HuH-7.5 (cell line): ENCODE data around the gene RECQL5.
"Not testable (repeated sequence)": the region's sequence is repeated elsewhere in the genome, so short reads cannot be mapped to it uniquely, and the experiment has no call there.

Source experiments
- DNase-seq: peaks from one replicate; pipeline ENCODE4 v3.0.0; 2011; ENCODE audit warnings: low spot score

Gene RECQL5

DNA sequence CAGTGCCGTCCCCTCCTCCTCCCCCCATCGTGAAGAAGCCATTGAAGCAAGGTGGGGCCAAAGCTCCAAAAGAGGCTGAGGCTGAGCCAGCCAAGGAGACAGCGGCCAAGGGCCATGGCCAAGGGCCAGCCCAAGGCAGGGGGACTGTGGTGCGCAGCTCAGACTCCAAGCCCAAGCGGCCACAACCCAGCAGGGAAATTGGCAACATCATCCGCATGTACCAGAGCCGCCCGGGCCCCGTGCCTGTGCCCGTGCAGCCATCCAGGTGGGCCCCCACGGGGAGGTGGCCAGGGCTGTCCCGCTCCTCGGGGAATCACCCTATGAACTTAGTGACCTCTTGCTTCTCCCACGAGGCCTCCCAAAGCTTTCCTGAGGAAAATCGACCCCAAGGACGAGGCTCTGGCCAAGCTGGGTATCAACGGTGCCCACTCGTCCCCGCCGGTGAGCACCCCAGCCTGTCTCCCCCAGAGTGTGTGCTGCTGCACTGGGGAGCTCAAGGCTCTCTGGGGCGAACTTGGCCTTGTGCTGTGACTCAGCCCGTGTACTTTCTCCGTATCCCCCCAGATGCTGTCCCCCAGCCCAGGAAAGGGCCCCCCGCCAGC lies 50.3 kb downstream of the RECQL5 start:
- no peak for DNase-seq

GRCh38 chr17:75615301-75615700 lies 51.7 kb downstream of the RECQL5 start:
- no peak for DNase-seq

GRCh38 chr17:75614556-75615270 lies 52.2 kb downstream of the RECQL5 start:
- no peak for DNase-seq

DNA sequence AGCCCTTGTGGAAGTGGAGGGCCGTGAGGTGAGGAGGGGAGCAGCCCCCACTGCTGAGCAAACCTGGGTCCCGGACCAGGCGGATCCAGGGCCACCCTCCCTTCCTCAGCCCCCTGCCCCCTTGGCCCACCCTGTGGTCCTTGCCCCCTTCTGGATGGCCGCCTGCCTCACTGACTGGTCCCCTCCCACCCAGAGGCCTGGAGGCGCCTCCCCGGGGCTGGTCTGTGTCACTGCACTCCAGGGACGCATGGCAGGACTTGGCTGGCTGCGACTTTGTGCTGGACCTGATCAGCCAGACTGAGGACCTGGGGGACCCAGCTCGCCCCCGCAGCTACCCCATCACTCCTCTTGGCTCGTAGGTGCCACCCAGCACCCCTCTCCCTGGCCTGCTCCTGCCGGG lies 52.9 kb downstream of the RECQL5 start:
- DNase-seq = peak; percentile 87

DNA sequence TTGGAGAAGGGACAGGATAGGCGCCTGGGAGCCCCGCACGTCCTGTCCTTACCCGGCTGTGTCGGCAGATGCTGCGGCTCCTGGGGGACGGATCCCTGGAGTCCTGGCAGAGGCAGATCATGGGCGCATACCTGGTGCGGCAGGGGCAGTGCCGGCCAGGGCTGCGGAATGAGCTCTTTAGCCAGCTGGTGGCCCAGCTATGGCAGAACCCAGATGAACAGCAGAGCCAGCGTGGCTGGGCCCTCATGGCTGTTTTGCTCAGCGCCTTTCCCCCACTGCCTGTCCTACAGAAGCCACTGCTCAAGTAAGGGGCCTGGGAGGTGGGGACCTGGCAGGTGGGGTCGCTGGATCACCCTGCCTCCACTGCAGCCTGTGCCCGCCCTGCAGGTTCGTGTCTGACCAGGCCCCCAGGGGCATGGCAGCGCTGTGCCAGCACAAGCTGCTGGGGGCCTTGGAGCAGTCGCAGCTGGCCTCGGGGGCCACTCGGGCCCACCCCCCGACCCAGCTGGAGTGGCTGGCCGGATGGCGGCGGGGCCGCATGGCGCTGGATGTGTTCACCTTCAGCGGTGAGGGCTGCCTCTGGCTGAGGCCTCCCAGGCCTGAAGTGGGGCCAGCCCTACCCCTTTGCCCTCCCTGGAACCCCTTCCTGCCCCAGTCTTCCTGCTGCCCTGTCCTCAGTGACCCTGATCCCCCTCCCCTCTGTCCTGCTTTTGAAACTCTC lies 53.9 kb downstream of the RECQL5 start:
- DNase-seq = no peak

DNA sequence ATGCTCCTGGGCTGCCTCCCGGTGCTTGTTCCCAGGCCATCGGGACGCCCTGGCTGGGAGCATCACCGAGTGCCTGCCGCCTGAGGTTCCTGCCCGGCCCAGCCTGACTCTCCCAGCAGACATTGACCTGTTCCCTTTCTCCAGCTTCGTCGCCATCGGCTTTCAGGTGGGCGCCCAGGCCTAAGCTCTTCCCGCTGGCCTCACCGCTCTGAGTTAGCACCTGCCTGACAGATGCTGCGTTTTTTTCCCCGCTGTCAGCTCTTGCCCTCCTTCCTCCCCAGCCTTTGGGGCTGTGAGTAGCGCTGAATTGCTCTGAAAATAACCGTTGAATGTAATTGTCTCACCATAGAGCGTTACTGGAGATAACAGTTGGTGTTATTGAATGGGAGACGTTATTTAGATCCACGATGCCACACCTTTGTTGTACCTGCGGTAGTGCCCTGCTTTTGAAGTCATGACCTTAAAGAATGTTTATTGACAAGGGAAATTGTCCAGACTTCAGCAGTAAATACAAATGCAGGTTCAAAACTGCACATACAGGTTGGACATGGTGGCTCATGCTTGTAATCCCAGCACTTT lies 55.0 kb downstream of the RECQL5 start:
- no peak for DNase-seq

GRCh38 chr17:75610103-75610984 lies 56.6 kb downstream of the RECQL5 start:
- no peak for DNase-seq

DNA sequence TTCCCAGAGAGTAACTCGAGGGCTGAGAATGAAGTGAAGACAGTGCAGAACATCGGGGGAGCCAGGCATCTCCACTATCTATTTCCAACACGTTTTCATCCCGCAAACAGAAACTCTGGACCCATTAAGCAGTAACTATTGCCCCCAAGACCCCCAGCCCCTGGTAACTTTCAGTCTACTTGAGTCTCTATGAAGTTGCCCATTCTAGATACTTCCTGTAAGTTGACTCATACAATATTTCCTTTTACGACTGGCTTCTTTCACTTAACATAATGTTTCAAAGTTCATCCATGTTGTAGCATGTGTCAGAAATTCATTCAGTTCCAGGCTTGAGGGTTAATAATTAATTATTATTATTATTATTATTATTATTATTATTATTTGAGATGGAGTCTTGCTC lies 59.9 kb downstream of the RECQL5 start:
- no peak for DNase-seq

GRCh38 chr17:75605790-75606189 lies 61.2 kb downstream of the RECQL5 start:
- no peak for DNase-seq

DNA sequence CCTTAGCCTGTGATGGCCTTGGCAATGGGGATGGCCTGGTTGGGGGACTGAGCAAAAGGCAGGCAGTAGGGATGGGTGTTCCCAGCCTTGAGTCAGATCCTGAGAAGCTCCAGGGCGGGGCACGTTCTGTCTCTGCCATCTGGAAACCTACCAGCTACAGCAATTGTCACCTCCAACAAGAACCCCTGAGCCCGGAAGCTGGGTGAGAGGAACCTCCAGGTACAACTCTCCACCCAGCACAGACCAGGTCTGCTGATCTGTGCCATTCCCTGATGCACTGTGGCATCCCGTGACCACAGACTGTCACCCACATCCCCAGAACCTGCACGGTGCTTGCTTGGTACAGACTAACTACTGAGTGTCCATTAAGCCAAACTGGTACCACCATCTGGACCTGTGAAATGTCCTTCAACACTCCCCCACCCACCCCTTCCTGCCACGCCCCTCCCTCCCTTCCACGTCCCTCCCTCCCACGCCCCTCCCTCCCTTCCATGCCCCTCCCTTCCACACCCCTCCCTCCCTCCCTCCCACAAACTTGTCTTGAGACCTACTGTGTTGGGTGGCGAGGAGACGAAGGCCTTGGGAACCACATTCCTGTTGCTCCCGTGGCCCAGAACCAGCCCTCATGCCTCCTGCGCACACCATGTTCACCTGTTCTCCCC lies 62.8 kb downstream of the RECQL5 start:
- no peak for DNase-seq

GRCh38 chr17:75603123-75603522 lies 63.8 kb downstream of the RECQL5 start:
- DNase-seq = no peak

GRCh38 chr17:75602644-75603043 lies 64.3 kb downstream of the RECQL5 start:
- DNase-seq = no peak

DNA sequence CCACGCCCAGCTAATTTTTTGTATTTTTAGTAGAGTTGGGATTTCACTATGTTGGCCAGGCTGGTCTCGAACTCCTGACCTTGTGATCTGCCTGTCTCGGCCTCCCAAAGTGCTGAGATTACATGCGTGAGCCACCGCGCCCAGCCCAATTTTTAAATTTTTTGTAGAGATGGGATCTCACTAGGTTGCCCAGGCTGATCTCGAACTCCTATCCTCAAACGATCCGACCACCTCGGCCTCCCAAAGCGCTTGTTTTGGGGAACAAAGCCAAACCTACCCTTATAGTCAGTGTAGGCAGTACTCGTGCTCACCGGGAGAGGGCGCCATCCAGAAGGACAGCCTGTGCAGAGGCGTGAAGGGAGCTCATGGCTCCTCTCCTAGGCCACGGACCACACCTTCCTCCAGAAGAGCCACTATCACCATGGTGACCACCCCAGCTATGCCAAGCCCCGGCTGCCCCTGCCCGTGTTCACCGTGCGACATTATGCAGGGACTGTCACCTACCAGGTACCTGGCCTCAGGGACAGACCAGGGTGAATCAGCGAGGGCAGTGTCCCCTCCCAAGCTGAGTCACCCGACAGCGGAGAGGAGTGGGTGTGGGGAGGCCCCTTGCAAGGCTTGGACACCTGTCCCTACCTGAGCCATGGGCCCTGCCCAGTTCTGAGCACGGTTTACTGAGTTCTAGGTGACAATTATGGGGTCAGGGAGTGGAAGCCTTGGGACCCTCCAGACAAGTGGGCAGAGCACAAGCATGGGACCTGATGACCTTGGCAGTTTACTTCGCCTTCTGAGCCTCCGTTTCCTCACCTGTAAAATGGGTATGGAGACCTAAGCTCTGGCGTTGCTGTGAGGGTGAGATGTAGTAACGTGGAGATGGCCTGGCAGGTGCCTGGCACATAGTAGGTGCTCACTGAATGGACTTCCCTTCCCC lies 65.6 kb downstream of the RECQL5 start:
- DNase-seq = peak; percentile 83

DNA sequence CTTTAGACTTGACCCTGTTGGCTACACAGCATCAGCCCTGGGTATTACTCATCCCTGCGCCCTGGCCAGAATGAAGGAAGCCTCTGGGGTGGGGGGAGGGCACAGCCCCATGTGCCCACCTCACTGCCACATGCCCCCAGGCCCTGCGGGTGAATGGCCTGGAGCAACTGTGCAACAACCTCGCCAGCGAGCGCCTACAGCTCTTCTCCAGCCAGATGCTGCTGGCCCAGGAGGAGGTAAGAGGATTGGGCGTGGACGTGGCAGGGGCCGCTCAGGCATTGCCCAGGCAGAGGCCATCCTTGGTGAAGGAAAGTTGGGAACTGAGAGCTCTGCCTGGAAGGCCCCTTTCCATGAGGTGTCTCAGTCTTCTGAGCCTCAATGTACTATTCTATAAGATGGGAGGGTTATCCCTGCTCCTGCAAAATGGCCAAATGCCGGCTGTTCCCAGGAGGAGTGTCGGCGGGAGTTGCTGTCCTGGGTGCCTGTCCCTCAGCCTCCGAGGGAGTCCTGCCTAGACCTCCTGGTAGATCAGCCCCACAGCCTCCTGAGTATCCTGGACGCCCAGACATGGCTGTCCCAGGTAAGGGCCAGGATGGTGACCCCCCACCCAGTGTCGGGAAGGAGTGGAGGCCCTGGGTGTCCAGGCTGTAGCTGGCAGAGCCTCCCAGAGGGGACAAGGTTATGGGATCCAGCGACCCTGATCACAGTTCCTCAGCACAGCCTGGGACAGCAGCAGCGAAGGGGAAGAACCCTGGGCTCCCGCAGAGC lies 70.5 kb downstream of the RECQL5 start:
- DNase-seq = no peak

DNA sequence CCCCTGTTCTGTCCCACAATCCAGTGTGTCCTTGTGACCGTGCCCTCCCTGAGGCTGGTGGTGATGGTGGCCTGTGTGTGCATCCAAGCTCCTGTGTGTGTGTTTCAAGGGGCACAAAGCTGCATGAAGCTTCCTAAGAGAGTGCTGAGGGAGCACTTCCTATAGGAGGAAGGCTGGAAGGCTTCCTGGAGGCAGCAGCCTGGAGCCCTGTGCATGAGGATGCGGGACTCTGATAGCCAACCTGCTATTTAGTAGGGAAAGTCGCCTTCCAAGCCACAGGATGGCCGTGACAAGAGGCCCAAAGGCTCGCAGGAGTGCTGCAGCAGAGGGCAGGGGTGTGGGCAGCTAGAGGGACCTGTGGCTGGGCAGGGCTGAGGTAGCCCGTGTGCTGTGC lies 71.0 kb downstream of the RECQL5 start:
- DNase-seq = no peak

DNA sequence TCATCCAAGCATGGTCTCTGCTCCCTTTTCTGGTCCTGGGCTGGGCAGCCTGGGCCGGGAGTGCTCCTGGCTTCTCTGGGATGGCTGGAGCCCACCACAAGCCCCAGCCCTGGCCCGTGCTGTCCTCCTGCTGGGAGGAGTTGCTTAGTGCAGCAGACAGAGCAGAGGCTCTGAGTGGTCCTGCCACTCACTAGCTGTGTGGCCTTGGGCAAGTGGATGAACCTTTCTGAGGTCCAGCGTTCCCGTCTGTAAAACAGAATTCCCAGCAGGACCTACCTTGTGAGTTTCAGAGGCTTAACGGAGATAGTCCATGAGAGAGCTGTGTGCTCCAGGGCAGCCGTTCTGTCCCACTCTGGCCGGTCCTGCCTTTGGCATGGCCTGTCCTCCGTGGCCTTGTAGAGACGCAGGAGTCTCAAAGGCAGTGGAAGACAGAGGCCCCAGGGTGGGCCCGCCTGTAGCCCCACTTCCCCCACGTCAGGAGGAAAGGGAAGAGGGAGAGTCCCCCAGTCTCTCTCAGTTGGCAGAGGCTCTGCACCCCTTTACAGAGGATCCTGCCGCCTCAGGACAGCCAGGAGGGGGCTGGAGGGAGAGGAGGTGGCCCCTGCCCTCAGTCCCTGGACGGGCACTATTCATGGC lies 71.6 kb downstream of the RECQL5 start:
- DNase-seq = no peak

DNA sequence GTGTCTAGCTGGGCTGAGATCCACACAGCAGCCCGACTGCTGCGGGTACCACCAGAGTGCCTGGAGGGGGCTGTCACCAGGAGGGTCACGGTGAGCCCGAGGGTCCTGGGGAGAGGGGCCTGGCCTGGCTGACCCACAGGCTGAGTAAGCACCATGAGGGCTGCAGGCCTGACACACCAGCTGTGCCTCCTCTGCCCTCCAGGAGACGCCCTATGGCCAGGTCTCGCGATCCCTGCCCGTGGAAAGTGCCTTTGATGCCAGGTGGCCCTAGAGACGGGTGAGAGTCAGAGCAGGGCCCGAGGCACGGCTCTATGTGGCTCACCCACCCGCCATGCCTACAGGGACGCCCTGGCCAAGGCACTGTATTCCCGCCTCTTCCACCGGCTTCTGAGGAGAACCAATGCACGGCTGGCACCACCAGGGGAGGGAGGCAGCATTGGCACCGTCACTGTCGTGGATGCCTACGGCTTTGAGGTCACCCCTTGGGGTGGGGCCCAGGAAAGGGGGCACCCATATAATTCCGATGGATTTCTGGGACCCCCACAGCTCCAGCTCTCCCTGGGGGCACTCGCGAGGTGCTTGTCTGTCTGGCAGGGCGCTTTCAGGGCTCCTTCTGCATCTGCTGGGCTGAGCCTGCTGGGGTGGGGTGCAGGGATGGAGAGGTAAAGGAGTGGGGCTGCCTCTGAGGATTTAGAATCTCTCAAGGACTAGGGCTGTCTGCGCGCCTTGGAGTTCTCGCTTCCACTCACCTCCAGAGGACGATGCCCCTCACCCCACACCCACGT lies 72.3 kb downstream of the RECQL5 start:
- no peak for DNase-seq

DNA sequence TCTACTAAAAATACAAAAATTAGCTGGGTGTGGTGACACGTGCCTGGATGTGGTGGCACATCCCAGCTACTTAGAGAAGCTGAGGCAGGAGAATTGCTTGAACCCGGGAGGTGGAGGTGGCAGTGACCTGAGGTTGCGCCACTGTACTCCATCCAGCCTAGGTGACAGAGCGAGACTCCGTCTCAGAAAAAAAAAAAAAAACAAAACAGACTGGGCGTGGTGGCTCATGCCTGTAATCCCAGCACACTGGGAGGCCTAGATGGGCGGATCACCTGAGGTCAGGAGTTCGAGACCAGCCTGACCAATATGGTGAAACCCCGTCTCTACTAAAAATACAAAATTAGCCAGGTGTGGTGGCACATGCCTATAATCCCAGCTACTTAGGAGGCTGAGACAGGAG lies 73.5 kb downstream of the RECQL5 start:
- DNase-seq = not testable (repeated sequence)
